GM18870 (cell line): ENCODE measurements around the gene FBLIM1.

ENCODE experiments used
- ATAC-seq: cut with Tn5 transposase; IDR thresholded peaks from one replicate; pipeline ENCODE4 v1.9.1; 2021; ENCODE audit warnings: moderate library complexity; ENCODE audit not compliant: unreplicated experiment

Gene FBLIM1

DNA sequence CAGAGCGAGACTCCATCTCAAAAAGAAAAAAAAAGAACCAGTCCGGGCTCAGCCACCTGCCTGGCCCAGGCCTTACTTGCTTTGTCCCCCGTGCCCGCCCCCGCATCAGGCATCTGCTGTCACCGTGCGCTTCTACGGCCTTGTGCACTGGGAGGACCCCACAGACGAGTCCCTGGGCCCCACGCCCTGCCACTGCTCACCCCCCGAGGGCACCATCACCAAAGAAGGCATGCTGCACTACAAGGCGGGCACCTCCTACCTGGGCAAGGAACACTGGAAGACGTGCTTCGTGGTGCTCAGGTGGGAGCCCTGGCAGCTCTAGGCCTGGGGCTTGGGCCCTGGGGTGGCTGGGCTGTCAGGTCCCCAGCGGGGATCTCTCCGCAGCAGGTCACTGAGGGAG, 28.2 kb upstream of the FBLIM1 start:
- no peak for ATAC-seq

- ATAC-seq, result no peak
These were observed 27.7 kb upstream of the FBLIM1 start for GRCh38 chr1:15730936-15731335.

DNA sequence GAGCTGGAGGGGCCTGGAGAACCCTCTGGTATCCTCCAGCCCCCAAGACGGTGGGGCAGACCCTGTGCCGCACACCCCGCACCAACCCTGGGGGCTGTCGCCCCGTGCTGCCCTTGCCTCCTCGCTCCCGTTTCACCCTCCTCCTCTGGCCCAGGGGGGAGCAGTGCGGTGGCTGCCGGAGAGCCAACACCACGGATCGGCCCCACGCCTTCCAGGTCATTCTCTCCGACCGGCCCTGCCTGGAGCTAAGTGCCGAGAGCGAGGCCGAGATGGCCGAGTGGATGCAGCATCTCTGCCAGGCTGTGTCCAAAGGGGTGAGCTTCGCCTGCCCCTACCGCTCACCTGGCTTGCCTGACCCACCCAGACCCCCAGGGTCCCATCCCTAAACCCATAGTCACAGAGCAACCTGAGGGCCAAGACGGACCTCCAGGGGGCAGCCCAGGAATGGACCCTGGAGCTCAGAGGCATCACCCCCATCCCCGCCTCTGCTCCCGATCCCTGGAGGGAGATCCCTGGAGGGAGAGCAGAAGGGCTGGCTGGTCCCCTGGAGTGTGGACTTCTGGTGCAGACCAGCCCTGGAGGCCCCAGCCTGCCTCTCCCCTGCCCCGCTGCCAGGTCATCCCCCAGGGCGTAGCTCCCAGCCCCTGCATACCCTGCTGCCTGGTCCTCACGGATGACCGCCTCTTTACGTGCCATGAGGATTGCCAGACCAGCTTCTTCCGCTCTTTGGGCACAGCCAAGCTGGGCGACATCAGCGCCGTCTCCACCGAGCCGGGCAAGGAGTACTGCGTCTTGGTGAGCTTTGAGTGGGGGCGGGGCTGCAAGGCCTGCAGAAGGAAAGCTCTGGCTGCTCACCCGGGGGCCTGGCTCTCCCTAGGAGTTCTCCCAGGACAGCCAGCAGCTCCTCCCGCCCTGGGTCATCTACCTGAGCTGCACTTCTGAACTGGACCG, 26.6 kb upstream of the FBLIM1 start:
- ATAC-seq, result no peak

DNA sequence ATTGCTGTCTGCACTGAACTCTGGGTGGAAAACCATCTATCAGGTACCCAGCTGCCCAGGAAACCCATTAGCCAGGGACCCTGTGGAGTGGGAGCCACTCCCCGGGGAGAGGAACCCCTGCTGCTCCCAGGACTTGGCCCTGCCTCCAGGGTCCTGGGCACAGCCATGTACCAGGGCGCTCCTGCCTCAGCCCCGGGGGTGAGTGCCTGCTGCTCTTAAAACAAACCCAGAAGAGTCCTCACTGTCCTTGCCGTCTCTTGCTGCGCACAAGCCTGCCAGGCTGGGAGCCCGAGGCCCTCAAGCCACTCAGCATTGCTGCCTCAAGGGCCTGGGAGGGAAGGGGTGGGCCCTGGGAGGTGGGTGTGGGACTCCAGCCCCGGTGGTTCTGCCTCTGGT, 25.9 kb upstream of the FBLIM1 start:
- no peak for ATAC-seq

- ATAC-seq, result no peak
These were observed 25.3 kb upstream of the FBLIM1 start for GRCh38 chr1:15733218-15733725.

- ATAC-seq, result no peak
These were observed 24.8 kb upstream of the FBLIM1 start for GRCh38 chr1:15733726-15734226.

GRCh38 chr1:15734296-15734695, 24.3 kb upstream of the FBLIM1 start:
- ATAC-seq, result no peak

GRCh38 chr1:15734901-15735300, 23.7 kb upstream of the FBLIM1 start:
- no peak for ATAC-seq

- no peak for ATAC-seq
These were observed 23.1 kb upstream of the FBLIM1 start for GRCh38 chr1:15735304-15736037.

DNA sequence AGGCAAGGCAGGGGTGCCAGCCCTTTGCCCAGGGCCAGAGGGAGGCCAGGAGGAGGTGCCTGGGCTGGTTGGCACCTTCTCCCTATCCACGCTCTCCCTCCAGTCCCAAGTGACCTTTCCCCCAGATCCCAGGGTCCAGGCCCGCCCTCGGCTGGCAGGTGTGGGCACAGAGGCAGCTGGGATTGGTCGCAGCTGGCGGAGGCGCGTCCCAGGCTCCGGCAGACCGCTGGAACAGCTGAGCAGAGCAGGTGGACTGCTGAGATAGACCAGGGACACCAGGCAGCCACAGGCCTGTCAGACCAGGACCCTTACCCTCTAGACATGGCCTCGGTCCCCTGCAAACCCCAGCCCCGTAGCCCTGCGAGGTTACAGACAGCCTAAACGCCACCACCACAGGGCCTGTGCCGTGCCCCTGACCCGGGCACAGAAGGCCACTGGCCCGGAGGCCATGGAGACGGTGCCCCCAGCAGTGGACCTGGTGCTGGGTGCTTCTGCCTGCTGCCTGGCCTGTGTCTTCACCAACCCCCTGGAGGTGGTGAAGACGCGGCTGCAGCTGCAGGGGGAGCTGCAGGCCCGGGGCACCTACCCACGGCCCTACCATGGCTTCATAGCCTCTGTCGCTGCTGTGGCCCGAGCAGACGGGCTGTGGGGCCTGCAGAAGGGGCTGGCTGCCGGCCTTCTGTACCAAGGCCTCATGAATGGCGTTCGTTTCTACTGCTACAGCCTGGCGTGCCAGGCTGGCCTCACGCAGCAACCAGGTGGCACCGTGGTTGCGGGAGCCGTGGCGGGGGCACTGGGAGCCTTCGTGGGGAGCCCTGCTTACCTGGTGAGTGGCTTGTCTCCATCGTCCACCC, 22.3 kb upstream of the FBLIM1 start, which contains the start of gene SLC25A34:
SLC25A34 (plus strand) TSS at position 221 of the 854 bp plus-strand sequence; CDS start at position 449, 228 bp downstream.
- no peak for ATAC-seq

DNA sequence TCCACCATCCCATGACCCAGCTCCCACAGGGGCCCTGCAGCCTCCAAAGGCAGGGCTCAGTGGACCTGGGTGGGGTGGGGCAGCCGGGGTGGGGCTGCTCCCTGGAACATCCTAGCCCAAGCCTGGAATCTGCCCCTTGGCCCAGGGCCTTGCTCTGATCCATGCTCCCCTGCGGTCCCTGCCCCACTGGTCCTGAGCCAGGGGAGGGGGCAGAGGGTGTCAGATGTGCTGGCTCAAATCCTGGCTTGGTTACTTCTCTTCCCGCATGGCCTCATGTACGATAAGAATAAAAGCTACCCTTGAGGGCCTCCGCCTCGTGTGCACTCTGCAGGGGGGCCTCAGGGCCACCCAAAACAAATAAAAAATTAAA, 21.7 kb upstream of the FBLIM1 start:
- no peak for ATAC-seq

DNA sequence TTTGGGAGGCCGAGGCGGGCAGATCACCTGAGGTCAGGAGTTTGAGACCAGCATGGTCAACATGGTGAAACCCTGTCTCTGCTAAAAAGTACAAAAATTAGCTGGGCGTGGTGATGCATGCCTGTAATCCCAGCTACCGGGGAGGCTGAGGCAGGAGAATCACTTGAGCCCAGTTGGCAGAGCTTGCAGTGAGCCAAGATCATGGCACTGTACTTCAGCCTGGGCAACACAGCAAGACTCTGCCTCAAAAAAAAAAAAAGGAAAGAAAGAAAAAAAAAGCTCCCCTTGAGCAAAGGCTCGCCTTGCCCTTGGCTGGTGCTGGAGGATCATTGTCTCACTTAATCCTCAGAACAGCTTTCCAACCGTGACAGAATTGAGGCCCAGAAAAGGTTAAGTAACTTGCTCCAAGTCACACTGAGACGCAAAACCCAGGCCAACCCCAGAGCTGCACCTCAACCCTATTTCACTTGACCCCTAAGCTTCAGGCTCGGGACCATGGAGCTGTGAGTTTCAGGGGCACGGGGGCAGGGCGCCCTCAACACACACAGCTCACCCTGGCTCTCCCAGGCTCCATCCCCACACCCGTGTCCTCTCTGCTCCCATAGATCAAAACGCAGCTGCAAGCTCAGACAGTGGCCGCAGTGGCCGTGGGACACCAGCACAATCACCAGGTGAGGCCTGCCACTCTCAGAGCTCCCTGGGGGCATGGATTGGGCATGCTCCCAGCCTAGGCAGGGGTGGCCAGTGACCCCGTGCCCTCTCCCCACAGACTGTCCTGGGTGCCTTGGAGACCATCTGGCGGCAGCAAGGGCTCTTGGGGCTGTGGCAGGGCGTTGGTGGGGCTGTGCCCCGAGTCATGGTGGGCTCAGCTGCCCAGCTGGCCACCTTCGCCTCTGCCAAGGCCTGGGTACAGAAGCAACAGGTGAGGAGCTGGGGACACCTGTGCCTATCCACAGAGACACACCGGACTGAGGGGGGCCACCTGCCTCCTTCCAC, 21.0 kb upstream of the FBLIM1 start:
- no peak for ATAC-seq

- no peak for ATAC-seq
These were observed 20.0 kb upstream of the FBLIM1 start for GRCh38 chr1:15738416-15739113.

DNA sequence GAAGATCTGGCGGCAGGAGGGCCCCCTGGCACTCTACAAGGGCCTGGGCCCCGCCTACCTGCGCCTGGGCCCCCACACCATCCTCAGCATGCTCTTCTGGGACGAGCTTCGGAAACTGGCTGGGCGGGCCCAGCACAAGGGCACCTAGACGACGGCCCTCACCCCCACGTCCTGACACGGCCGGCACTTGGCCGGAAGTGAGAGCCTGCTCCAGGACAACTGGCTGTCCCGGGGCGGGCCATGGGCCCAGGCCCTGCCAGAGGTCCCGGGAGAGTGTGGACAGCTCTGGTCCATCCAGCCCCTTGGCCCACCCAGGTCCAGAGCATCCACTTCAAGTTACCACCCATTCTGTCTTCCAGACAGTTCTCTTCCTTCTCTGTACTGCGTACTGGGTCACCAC, 19.3 kb upstream of the FBLIM1 start:
- no peak for ATAC-seq

DNA sequence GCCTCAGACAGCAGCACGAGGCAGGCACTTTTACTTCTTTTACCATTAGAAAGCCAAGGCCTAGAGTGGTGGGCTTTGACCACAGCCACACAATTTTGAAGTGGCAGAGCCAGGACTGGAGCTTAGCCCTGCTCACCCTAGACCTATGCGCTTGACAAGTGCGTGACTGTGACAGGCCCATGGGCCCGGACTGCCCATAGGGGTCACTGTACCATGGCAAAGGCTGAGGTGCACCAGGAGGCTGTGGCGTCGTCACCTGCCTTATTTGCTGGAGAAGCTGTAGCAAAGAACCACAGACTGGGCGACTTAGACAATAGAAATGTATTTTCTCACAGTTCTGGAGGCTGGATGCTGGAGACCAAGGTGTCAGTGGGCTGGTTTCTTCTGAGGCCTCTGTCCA, 18.9 kb upstream of the FBLIM1 start:
- ATAC-seq, result no peak

- ATAC-seq, result no peak
These were observed 17.4 kb upstream of the FBLIM1 start for GRCh38 chr1:15740924-15741850.

GRCh38 chr1:15742339-15742801, 16.2 kb upstream of the FBLIM1 start, which contains the start of gene TMEM82:
Gene TMEM82 (plus strand): TSS chr1:15742499. CDS start chr1:15742560, 61 bp downstream.
- ATAC-seq, result no peak
